ENCODE results near the gene SGMS1.
A peak's percentile ranks its signal among the peaks of the same experiment; 100 is the strongest.

Gene SGMS1

GRCh38 chr10:50635286-50635685 is 11.5 kb upstream of the SGMS1 start:
- DNase-seq: no peak

GRCh38 chr10:50634479-50634878 is 10.7 kb upstream of the SGMS1 start:
- no peak for DNase-seq

- no peak for DNase-seq
Measured at GRCh38 chr10:50631052-50631451, 7.3 kb upstream of the SGMS1 start.

- no peak for DNase-seq
Measured at GRCh38 chr10:50629495-50630122, 5.9 kb upstream of the SGMS1 start.

GRCh38 chr10:50627896-50628295 is 4.1 kb upstream of the SGMS1 start:
- DNase-seq: no peak

- no peak for DNase-seq
Measured at GRCh38 chr10:50627443-50627842, 3.7 kb upstream of the SGMS1 start.

- no peak for DNase-seq
Measured at GRCh38 chr10:50625649-50626132, 1.9 kb upstream of the SGMS1 start.

- DNase-seq: no peak
Measured at GRCh38 chr10:50624866-50625501, 1.2 kb upstream of the SGMS1 start.

- DNase-seq: peak; percentile 75
Measured at GRCh38 chr10:50624413-50624865, 683 bp upstream of the SGMS1 start.

GRCh38 chr10:50622706-50623662 is 772 bp downstream of the SGMS1 start:
- DNase-seq: no peak

GRCh38 chr10:50621968-50622705 is 1.6 kb downstream of the SGMS1 start:
- DNase-seq: no peak

GRCh38 chr10:50620899-50621298 is 2.9 kb downstream of the SGMS1 start:
- no peak for DNase-seq

- DNase-seq: no peak
Measured at GRCh38 chr10:50619882-50620281, 3.9 kb downstream of the SGMS1 start.

GRCh38 chr10:50619166-50619565 is 4.6 kb downstream of the SGMS1 start:
- DNase-seq: no peak

GRCh38 chr10:50618624-50619023 is 5.1 kb downstream of the SGMS1 start:
- DNase-seq: no peak

GRCh38 chr10:50615658-50616057 is 8.1 kb downstream of the SGMS1 start:
- DNase-seq: no peak

- no peak for DNase-seq
Measured at GRCh38 chr10:50614444-50615137, 9.2 kb downstream of the SGMS1 start.

GRCh38 chr10:50613726-50614443 is 9.9 kb downstream of the SGMS1 start:
- no peak for DNase-seq

- no peak for DNase-seq
Measured at GRCh38 chr10:50613150-50613549, 10.6 kb downstream of the SGMS1 start.

- no peak for DNase-seq
Measured at GRCh38 chr10:50610368-50610767, 13.4 kb downstream of the SGMS1 start.

- no peak for DNase-seq
Measured at GRCh38 chr10:50607356-50607925, 16.3 kb downstream of the SGMS1 start.
